ENCODE data around the gene ITGAX. TPM values are rescaled to one million over a fixed set of nuclear protein-coding genes. Genes with fewer than 3 reads are reported as not detected.

ITGAX gene
- total RNA-seq, 1 experiment from 2014 or later = 1.9 TPM

DNA sequence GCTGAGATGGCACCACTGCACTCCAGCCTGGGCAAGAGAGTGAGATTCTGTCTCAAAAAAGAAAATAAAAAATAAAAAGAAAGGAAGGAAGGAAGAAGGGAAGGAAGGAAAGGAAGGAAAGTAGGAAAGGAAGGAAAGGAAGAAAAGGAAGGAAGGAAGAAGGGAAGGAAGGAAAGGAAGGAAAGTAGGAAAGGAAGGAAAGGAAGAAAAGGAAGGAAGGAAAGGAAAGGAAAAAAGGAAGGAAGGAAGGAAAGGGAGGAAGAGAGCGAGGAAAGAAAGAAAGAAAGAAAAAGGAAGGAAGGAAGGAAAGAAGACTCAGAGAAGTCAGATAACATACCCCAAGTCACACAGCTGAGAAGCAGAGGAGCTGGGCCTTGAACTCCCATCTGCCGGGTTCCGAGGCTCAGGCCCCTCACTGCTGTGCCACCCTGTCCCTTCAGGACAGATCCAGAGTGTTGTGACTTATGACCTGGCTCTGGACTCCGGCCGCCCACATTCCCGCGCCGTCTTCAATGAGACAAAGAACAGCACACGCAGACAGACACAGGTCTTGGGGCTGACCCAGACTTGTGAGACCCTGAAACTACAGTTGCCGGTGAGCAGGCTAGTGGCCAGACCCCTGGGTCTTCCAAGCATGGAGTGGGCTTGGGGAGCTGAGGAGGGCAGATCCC lies 30.9 kb upstream of the ITGAX start:
- Histone ChIP-seq H4K20me1 (ENCODE audit: insufficient read depth) (no peaks in the 10 kb centered on the region), H3K4me1 (ENCODE audit: control insufficient read depth in 1 of 2, insufficient read depth in 2 of 2, low read length in 2 of 2) (no peaks in the 10 kb centered on the region), H3K4me3 (replicated peaks in 1 of 2; ENCODE audit: low read depth in 1 of 2, low read length in 2 of 2) (no peak overlapping the region), H3K9me2 (ENCODE audit: insufficient read depth) (no peaks in the 10 kb centered on the region), H3K4me2 (ENCODE audit: low read length) (no peak overlapping the region), H3K27me3 (ENCODE audit: insufficient read depth, low read length) (no peaks in the 10 kb centered on the region), H3K79me2 (ENCODE audit: insufficient read depth, low read length) (no peaks in the 10 kb centered on the region), H3K9ac (ENCODE audit: low read length) (no peak overlapping the region), H3K36me3 (ENCODE audit: control insufficient read depth in 1 of 2, insufficient read depth in 2 of 2, low read length in 2 of 2) (no peaks in the 10 kb centered on the region), H2AFZ (ENCODE audit: low read depth, low read length, poor library complexity, severe bottlenecking) (no peak overlapping the region), H3K27ac (ENCODE audit: low read depth, low read length) (no peak overlapping the region), H3K9me3 (ENCODE audit: control insufficient read depth in 1 of 2, insufficient read depth in 1 of 2, low read depth in 1 of 2, low read length in 2 of 2) (peaks cover 11% of the 10 kb centered on the region in 2 experiments; a peak in 3 of 4 replicates)
- TF ChIP-seq, protein P1, sequence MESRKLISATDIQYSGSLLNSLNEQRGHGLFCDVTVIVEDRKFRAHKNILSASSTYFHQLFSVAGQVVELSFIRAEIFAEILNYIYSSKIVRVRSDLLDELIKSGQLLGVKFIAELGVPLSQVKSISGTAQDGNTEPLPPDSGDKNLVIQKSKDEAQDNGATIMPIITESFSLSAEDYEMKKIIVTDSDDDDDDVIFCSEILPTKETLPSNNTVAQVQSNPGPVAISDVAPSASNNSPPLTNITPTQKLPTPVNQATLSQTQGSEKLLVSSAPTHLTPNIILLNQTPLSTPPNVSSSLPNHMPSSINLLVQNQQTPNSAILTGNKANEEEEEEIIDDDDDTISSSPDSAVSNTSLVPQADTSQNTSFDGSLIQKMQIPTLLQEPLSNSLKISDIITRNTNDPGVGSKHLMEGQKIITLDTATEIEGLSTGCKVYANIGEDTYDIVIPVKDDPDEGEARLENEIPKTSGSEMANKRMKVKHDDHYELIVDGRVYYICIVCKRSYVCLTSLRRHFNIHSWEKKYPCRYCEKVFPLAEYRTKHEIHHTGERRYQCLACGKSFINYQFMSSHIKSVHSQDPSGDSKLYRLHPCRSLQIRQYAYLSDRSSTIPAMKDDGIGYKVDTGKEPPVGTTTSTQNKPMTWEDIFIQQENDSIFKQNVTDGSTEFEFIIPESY (IDR thresholded peaks at IDR 0.05; ENCODE audit: extremely low read depth, insufficient replicate concordance, low read length) = no peak
- TF ChIP-seq SIN3A (IDR thresholded peaks at IDR 0.05; ENCODE audit: low read depth) (no peak), POLR2AphosphoS5 (IDR thresholded peaks at IDR 0.05; ENCODE audit: low read depth, low read length) (no peak), SP1 (IDR thresholded peaks at IDR 0.05; ENCODE audit: low read depth) (no peak), YY1 (IDR thresholded peaks at IDR 0.05; ENCODE audit: extremely low read depth, insufficient replicate concordance, low read depth, low read length) (no peak), ELF1 (IDR thresholded peaks at IDR 0.05; ENCODE audit: borderline replicate concordance, low read depth) (no peak), TCF7L2 (IDR thresholded peaks at IDR 0.05; ENCODE audit: borderline replicate concordance, extremely low read depth, insufficient read depth, insufficient read length) (no peak), POLR2A (IDR thresholded peaks at IDR 0.05; ENCODE audit: borderline replicate concordance, extremely low read depth, insufficient read depth, insufficient read length) (no peak), SRF (IDR thresholded peaks at IDR 0.05; ENCODE audit: low read depth) (no peak), RAD21 (IDR thresholded peaks at IDR 0.05; ENCODE audit: low read depth) (no peak), EZH2 (IDR thresholded peaks at IDR 0.05) (no peak), ZFX (IDR thresholded peaks at IDR 0.05) (no peak)
- TF ChIP-seq, protein P2, sequence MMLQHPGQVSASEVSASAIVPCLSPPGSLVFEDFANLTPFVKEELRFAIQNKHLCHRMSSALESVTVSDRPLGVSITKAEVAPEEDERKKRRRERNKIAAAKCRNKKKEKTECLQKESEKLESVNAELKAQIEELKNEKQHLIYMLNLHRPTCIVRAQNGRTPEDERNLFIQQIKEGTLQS (IDR thresholded peaks at IDR 0.05) = no peak
- TF ChIP-seq, protein P3, sequence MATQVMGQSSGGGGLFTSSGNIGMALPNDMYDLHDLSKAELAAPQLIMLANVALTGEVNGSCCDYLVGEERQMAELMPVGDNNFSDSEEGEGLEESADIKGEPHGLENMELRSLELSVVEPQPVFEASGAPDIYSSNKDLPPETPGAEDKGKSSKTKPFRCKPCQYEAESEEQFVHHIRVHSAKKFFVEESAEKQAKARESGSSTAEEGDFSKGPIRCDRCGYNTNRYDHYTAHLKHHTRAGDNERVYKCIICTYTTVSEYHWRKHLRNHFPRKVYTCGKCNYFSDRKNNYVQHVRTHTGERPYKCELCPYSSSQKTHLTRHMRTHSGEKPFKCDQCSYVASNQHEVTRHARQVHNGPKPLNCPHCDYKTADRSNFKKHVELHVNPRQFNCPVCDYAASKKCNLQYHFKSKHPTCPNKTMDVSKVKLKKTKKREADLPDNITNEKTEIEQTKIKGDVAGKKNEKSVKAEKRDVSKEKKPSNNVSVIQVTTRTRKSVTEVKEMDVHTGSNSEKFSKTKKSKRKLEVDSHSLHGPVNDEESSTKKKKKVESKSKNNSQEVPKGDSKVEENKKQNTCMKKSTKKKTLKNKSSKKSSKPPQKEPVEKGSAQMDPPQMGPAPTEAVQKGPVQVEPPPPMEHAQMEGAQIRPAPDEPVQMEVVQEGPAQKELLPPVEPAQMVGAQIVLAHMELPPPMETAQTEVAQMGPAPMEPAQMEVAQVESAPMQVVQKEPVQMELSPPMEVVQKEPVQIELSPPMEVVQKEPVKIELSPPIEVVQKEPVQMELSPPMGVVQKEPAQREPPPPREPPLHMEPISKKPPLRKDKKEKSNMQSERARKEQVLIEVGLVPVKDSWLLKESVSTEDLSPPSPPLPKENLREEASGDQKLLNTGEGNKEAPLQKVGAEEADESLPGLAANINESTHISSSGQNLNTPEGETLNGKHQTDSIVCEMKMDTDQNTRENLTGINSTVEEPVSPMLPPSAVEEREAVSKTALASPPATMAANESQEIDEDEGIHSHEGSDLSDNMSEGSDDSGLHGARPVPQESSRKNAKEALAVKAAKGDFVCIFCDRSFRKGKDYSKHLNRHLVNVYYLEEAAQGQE (IDR thresholded peaks at IDR 0.05; ENCODE audit: low read depth) = no peak
- TF ChIP-seq, protein P4, sequence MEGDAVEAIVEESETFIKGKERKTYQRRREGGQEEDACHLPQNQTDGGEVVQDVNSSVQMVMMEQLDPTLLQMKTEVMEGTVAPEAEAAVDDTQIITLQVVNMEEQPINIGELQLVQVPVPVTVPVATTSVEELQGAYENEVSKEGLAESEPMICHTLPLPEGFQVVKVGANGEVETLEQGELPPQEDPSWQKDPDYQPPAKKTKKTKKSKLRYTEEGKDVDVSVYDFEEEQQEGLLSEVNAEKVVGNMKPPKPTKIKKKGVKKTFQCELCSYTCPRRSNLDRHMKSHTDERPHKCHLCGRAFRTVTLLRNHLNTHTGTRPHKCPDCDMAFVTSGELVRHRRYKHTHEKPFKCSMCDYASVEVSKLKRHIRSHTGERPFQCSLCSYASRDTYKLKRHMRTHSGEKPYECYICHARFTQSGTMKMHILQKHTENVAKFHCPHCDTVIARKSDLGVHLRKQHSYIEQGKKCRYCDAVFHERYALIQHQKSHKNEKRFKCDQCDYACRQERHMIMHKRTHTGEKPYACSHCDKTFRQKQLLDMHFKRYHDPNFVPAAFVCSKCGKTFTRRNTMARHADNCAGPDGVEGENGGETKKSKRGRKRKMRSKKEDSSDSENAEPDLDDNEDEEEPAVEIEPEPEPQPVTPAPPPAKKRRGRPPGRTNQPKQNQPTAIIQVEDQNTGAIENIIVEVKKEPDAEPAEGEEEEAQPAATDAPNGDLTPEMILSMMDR (IDR thresholded peaks at IDR 0.05 in 2 of 3, conservative IDR thresholded peaks at IDR 0.05 in 1 of 3; ENCODE audit: borderline replicate concordance in 1 of 3, insufficient read depth in 1 of 3, low read depth in 2 of 3, low read length in 2 of 3) = no peak
- CTCF ChIA-PET = no interaction called here
- ATAC-seq = no peak
- RAD21 ChIA-PET (ENCODE audit: low non-redundant PET in 1 of 2, low total read pairs in 2 of 2, uncharacterized antibody in 2 of 2, unreplicated experiment in 2 of 2) = interaction anchor here in 1 of 2 experiments (0.7 kb wide), 1 partner anchor 61 kb away, joined by 3 read pairs; no protein-coding TSS in a partner anchor
- no peak for DNase-seq (ENCODE audit: low read depth, low spot score)
- no TSS peak for BruUV-seq (replicated peaks)
- POLR2A ChIA-PET = no interaction called here
- intact Hi-C loops (cut with micrococcal nuclease) = no loop called here
